PC-3 (cell line): ENCODE data around the gene ITPKC. TPM values are rescaled to one million over a fixed set of nuclear protein-coding genes. Genes with fewer than 3 reads are reported as not detected.

Source experiments
- ATAC-seq: fragments of 200-7000 bp; cut with Tn5 transposase; 2 replicates; pipeline ENCODE4 v1.9.1; 2020; ENCODE audit warnings: mild to moderate bottlenecking, moderate library complexity
- BruUV-seq: library from RNA; stranded (reverse); fragments of 400-500 nt; replicated peaks from 2 replicates; lab custom pipeline; 2021; lab: Mats Ljungman, UMichigan
- CTCF ChIA-PET: fragments of 300-600 bp; sonication (Branson Sonifier 250); formaldehyde crosslinking; loops from one replicate; lab custom pipeline; 2022; ENCODE audit warnings: antibody characterized with exemption; lab: Charles Lee
- POLR2A ChIA-PET: fragments of 300-600 bp; sonication (Branson Sonifier 250); formaldehyde crosslinking; loops from one replicate; lab custom pipeline; 2022; ENCODE audit warnings: antibody characterized with exemption; ENCODE audit not compliant: unreplicated experiment; lab: Charles Lee
- DNase-seq: peaks from one replicate; pipeline ENCODE4 v3.0.0-alpha.2; 2015
- H2AFZ ChIP-seq: fragments of 300-600 bp; sonication (generic); 2 replicates; pipeline ENCODE4 v1.6.0; 2016; ENCODE audit warnings: antibody characterized with exemption, low read length
- H3F3A ChIP-seq: fragments of 300-600 bp; sonication (generic); one replicate; pipeline ENCODE4 v1.6.0; 2017; ENCODE audit warnings: antibody characterized with exemption, low read length, control low read depth, mild to moderate bottlenecking; ENCODE audit not compliant: unreplicated experiment
- H3K27ac ChIP-seq: fragments of 300-600 bp; sonication (generic); 2 replicates; pipeline ENCODE4 v1.5.1; 2016; ENCODE audit warnings: mild to moderate bottlenecking, low read length
- H3K27me3 ChIP-seq: fragments of 300-600 bp; sonication (generic); 2 replicates; pipeline ENCODE4 v1.6.1; 2016; ENCODE audit warnings: low read length, mixed read lengths
- H3K36me3 ChIP-seq: fragments of 300-600 bp; sonication (generic); 2 replicates; pipeline ENCODE4 v1.6.1; 2016; ENCODE audit warnings: low read depth, mixed run types, low read length, mixed read lengths
- H3K4me1 ChIP-seq: fragments of 300-600 bp; sonication (generic); 2 replicates; pipeline ENCODE4 v1.5.1; 2016; ENCODE audit warnings: low read length; ENCODE audit not compliant: insufficient read depth
- H3K4me2 ChIP-seq: fragments of 300-600 bp; sonication (generic); 2 replicates; pipeline ENCODE4 v1.6.0; 2016; ENCODE audit warnings: low read length
- H3K4me3 ChIP-seq: fragments of 300-600 bp; sonication (generic); 2 replicates; pipeline ENCODE4 v1.5.1; 2016; ENCODE audit warnings: mild to moderate bottlenecking, low read length, mixed read lengths
- H3K79me2 ChIP-seq: fragments of 300-600 bp; sonication (generic); 2 replicates; pipeline ENCODE4 v1.6.1; 2017; ENCODE audit warnings: low read length, mixed read lengths
- H3K9ac ChIP-seq: fragments of 300-600 bp; sonication (generic); 2 replicates; pipeline ENCODE4 v1.6.0; 2016; ENCODE audit warnings: mild to moderate bottlenecking, low read length
- H3K9me2 ChIP-seq: fragments of 300-600 bp; sonication (generic); replicated peaks from 2 replicates; pipeline ENCODE4 v1.6.1; 2016; ENCODE audit warnings: mixed run types, low read length, mixed read lengths
- H3K9me3 ChIP-seq: fragments of 300-600 bp; sonication (generic); 2 replicates; pipeline ENCODE4 v1.6.1; 2016; ENCODE audit warnings: low read length, mixed read lengths
- H4K20me1 ChIP-seq: fragments of 300-600 bp; sonication (generic); 2 replicates; pipeline ENCODE4 v1.6.1; 2016; ENCODE audit warnings: low read length, mixed read lengths
- EZH2 ChIP-seq: fragments of 300-600 bp; sonication (generic); IDR thresholded peaks from one replicate; pipeline ENCODE4 v1.6.1; 2017; ENCODE audit warnings: antibody characterized with exemption, mild to moderate bottlenecking, low read length; ENCODE audit not compliant: unreplicated experiment
- EZH2phosphoT487 ChIP-seq: fragments of 300-600 bp; sonication (generic); IDR thresholded peaks from 2 replicates; pipeline ENCODE4 v1.6.1; 2018; ENCODE audit warnings: mild to moderate bottlenecking, antibody characterized with exemption, low read length, borderline replicate concordance
- intact Hi-C: fragments of 100-400 bp; cut with micrococcal nuclease; formaldehyde crosslinking; loops from 2 replicates; pipeline ENCODE4 v1.9.0; 2023
- total RNA-seq: library from RNA; depleted of rRNA; stranded (reverse); fragments of >200 nt; gene quantifications from 2 replicates; pipeline ENCODE4 v1.2.3, GENCODE V29; 2014
- TF ChIP-seq, protein P1 (sequence below): fragments of 300-600 bp; sonication (generic); conservative IDR thresholded peaks from 2 replicates; pipeline ENCODE4 v1.5.1; 2017; ENCODE audit warnings: antibody characterized with exemption, low read depth, mild to moderate bottlenecking, low read length

Gene ITPKC
- total RNA-seq, 1 experiment from 2014 or later, result 28.4 TPM

GRCh38 chr19:40739871-40740703 lies 23.2 kb downstream of the ITPKC start:
- H4K20me1 ChIP-seq, result no peaks in the 10 kb centered on the region
- no peak overlapping the region for H3K9ac ChIP-seq
- no peaks in the 10 kb centered on the region for H3K79me2 ChIP-seq
- no peak overlapping the region for H3K4me2 ChIP-seq
- POLR2A ChIA-PET, result no interaction called here
- H3K27ac ChIP-seq, result no peak overlapping the region
- no peaks in the 10 kb centered on the region for H3K9me3 ChIP-seq
- CTCF ChIA-PET, result no interaction called here
- H3F3A ChIP-seq, result no peaks in the 10 kb centered on the region
- H3K9me2 ChIP-seq, result no peaks in the 10 kb centered on the region
- H3K4me1 ChIP-seq, result no peaks in the 10 kb centered on the region
- no peak overlapping the region for H3K4me3 ChIP-seq
- H2AFZ ChIP-seq, result no peak overlapping the region
- no TSS peak for BruUV-seq
- no peak for TF ChIP-seq EZH2phosphoT487
- TF ChIP-seq, protein P1, sequence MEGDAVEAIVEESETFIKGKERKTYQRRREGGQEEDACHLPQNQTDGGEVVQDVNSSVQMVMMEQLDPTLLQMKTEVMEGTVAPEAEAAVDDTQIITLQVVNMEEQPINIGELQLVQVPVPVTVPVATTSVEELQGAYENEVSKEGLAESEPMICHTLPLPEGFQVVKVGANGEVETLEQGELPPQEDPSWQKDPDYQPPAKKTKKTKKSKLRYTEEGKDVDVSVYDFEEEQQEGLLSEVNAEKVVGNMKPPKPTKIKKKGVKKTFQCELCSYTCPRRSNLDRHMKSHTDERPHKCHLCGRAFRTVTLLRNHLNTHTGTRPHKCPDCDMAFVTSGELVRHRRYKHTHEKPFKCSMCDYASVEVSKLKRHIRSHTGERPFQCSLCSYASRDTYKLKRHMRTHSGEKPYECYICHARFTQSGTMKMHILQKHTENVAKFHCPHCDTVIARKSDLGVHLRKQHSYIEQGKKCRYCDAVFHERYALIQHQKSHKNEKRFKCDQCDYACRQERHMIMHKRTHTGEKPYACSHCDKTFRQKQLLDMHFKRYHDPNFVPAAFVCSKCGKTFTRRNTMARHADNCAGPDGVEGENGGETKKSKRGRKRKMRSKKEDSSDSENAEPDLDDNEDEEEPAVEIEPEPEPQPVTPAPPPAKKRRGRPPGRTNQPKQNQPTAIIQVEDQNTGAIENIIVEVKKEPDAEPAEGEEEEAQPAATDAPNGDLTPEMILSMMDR, result no peak
- TF ChIP-seq EZH2, result no peak
- no peak for DNase-seq
- intact Hi-C loops, result no loop called here
- ATAC-seq, result no peak
- peaks cover 9% of the 10 kb centered on the region for H3K36me3 ChIP-seq
- no peaks in the 10 kb centered on the region for H3K27me3 ChIP-seq

DNA sequence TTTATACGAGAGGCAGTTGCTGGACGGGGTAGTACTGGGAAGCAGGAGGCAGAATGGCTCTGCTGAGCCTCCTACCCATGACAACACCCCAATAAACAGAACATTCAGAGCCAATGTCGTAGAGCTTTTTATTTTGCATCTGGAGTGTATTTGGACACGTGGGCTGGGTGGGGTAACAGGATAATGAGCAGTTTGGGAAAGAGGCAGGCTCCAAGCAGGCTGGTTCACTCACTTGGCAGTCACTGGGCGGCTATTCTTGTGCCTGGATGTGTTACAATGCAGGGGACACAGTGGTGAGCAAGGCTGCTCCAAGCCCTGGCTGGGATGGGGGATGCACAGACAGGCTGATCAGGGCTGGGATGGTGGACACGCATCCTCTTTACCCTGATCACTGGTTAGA lies 23.8 kb downstream of the ITPKC start:
- peaks cover 7% of the 10 kb centered on the region; the same call in 1 of the 2 replicates for H3K36me3 ChIP-seq
- no peak overlapping the region for H3K4me3 ChIP-seq
- H3K4me2 ChIP-seq, result no peak overlapping the region
- ChIA-PET CTCF (no interaction called here), POLR2A (no interaction called here)
- ATAC-seq (no peak), DNase-seq (no peak)
- TF ChIP-seq, protein P1, result no peak
- TF ChIP-seq EZH2 (no peak), EZH2phosphoT487 (no peak)
- no peaks in the 10 kb centered on the region for H3K9me3 ChIP-seq
- H2AFZ ChIP-seq, result no peak overlapping the region
- no peaks in the 10 kb centered on the region for H3K9me2 ChIP-seq
- H3K27me3 ChIP-seq, result no peaks in the 10 kb centered on the region
- intact Hi-C loops, result no loop called here
- no TSS peak for BruUV-seq
- H3K4me1 ChIP-seq, result no peaks in the 10 kb centered on the region
- H3K9ac ChIP-seq, result no peak overlapping the region
- H3K79me2 ChIP-seq, result no peaks in the 10 kb centered on the region
- no peaks in the 10 kb centered on the region for H4K20me1 ChIP-seq
- no peak overlapping the region for H3K27ac ChIP-seq
- H3F3A ChIP-seq, result no peaks in the 10 kb centered on the region
